Sigmoid colon (tissue), 4 donors: ENCODE measurements around the gene C20orf173.

Experiments
- EP300 ChIP-seq, 4 donors: sonication (generic); formaldehyde crosslinking; IDR thresholded peaks; one replicate each; pipeline ENCODE4 v1.6.1; 2017; ENCODE audit warnings: antibody characterized with exemption in 4 of 4
- POLR2AphosphoS5 ChIP-seq, 4 donors: sonication (generic); formaldehyde crosslinking; IDR thresholded peaks; one replicate each; pipeline ENCODE4 v1.6.1; 2017; ENCODE audit warnings: antibody characterized with exemption in 4 of 4
- TF ChIP-seq, protein P1 (sequence below), 4 experiments: fragments of 450-650 bp in 3 of 4; fragments of 200-600 bp in 1 of 4; IDR thresholded peaks; one replicate each; pipeline ENCODE4 v1.5.1; 2016 to 2019; ENCODE audit warnings: antibody characterized with exemption in 4 of 4, mild to moderate bottlenecking in 3 of 4, moderate library complexity in 2 of 4

DNA sequence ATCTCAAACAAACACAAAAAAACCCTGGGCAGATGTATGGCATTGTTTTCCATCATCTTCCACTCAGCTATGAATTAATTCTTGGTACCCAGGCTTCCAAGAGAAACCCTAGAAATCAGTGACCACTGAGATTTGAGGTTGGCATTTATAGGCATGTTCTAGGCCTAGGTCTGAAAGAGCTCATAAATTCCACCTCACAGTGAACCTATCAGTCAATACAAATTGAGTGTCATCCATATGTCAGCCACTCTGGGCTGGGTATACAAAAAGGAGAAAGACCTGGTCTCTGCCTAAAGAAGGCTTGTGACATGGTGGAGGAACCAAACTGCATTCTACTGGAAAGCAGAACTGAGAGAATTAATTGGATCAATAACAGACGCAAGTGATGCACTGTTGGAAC lies 30.2 kb downstream of the C20orf173 start:
- TF ChIP-seq, protein P1, sequence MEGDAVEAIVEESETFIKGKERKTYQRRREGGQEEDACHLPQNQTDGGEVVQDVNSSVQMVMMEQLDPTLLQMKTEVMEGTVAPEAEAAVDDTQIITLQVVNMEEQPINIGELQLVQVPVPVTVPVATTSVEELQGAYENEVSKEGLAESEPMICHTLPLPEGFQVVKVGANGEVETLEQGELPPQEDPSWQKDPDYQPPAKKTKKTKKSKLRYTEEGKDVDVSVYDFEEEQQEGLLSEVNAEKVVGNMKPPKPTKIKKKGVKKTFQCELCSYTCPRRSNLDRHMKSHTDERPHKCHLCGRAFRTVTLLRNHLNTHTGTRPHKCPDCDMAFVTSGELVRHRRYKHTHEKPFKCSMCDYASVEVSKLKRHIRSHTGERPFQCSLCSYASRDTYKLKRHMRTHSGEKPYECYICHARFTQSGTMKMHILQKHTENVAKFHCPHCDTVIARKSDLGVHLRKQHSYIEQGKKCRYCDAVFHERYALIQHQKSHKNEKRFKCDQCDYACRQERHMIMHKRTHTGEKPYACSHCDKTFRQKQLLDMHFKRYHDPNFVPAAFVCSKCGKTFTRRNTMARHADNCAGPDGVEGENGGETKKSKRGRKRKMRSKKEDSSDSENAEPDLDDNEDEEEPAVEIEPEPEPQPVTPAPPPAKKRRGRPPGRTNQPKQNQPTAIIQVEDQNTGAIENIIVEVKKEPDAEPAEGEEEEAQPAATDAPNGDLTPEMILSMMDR (IDR thresholded peaks at IDR 0.05): no peak
- TF ChIP-seq POLR2AphosphoS5 (IDR thresholded peaks at IDR 0.05) (no peak), EP300 (IDR thresholded peaks at IDR 0.05) (no peak)
